ENCODE results near the gene RERE.

The RERE gene

DNA sequence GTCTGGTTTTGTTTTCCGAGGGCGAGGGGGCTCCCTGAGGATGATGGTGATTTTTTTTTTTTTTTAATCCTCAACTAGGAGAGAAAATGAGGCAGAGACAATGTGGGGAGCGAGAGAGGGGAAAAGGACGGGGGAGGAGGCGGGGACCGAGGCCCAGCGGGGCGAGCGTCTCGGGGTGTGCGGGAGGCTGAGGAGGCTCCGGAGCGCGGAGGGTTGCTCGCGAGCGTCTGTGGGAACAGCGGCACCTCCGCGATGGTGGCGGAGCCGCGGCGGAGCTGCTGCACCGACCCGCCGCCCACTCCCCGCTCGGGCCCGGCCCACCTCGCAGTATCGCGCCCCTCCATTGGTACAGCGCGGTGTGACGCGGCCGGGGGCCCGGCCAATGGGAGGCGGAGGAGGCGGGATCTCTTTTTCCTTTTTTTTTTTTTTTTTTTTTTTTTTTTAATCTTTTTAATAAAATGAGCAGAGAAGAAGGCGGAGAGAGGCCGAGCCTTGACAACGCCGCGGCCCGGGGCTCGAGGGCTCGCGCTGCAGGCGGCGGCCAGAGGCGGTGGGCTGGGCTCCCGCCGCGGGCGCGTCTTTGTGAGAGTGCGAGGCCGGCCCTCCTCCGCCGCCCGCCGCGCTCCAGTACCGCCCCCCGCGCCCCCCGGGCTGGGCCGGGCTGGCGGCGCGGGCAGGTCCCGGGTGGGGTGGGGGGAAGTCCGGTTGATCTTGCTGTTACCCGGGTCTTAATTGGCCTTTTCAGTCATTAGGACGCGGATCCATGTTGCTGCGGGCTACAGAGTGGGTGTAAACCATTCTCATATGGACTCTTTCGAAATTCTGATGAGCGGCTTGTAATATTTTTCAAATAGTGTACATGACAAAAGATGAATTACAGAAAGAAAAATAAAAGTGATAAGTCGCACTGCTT, at the start of gene RERE:
Gene RERE, minus strand, starts transcription at position 229 of the 913 bp plus-strand sequence.
- peak within 1 kb of the TSS; percentile 99 for H3K4me3 ChIP-seq (ENCODE audit: low read depth, low read length)
- H3K4me1 ChIP-seq (ENCODE audit: control insufficient read depth, insufficient read depth, low read length): peaks cover 42% of the 10 kb centered on the region
- H3K36me3 ChIP-seq (ENCODE audit: control insufficient read depth, insufficient read depth, low read length): no peaks in the 10 kb centered on the region
- H3K9ac ChIP-seq (ENCODE audit: low read length): peak within 1 kb of the TSS; percentile 96
- no peaks in the 10 kb centered on the region for H3K27me3 ChIP-seq (ENCODE audit: control insufficient read depth, insufficient read depth, low read length)
- H3K27ac ChIP-seq (ENCODE audit: low read depth, low read length): peak within 1 kb of the TSS; percentile 97
- H3K9me3 ChIP-seq (ENCODE audit: control insufficient read depth, insufficient read depth, low read depth, low read length): no peaks in the 10 kb centered on the region

DNA sequence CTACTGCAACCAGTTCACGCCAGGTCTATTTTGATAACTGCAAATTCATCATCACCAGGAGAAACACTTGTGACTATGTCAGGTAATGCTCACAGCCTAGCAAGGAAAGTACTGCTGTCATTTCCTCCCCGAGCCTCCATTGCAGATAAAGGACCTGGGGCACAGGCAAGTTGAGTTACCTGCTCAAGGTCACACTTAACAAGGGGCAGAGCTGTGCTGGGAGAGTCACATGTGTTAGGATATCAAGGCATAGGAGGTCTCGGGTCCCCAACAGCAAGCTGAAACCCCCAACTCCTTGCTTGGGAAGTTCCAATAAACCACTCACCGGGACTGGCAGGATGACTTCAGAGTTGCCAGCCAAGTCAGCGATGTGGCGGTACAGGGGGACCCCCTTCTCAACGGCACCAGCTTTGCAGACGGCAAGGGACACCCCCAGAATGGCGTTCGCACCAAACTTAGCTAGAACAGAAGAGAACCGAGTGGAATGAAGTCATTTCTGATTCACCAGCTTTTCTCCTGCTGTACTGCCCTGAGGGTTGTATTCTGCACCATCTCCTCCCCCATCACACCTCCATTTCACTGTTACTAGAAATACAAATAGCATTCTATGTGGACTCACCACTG, 49.5 kb upstream of the RERE start:
- Histone ChIP-seq H3K36me3 (ENCODE audit: control insufficient read depth, insufficient read depth, low read length) (peaks cover 100% of the 10 kb centered on the region), H3K27ac (ENCODE audit: low read depth, low read length) (no peak overlapping the region), H3K4me1 (ENCODE audit: control insufficient read depth, insufficient read depth, low read length) (peaks cover 10% of the 10 kb centered on the region; the same call in 1 of the 2 replicates), H3K9ac (ENCODE audit: low read length) (no peak overlapping the region), H3K9me3 (ENCODE audit: control insufficient read depth, insufficient read depth, low read depth, low read length) (no peaks in the 10 kb centered on the region), H3K4me3 (ENCODE audit: low read depth, low read length) (no peak overlapping the region), H3K27me3 (ENCODE audit: control insufficient read depth, insufficient read depth, low read length) (no peaks in the 10 kb centered on the region)

DNA sequence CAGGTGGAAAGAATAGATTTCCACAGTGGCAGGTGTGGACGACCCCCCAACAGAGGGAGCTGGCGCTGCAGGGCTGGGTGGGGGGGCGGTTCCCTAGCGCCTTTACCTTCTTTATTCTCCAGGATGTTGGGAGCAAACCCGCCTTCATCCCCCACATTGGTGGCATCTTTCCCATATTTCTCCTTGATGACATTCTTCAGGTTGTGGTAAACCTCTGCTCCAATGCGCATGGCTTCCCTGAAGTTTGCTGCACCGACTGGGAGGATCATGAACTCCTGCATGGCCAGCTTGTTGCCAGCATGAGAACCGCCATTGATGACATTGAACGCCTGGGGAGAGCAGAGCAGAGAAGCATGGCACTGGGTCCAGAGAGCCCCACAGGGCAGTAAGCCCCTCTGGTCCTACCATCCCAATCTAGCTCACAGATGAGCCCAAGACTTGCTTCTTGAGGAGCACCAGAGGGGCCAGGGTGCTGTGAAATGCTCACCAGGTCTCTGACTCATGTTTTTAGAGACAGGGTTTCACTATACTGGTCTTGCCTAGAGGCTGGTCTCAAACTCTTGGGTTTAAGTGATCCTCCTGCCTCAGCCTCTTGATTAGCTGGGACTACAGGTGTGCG, 48.8 kb upstream of the RERE start:
- no peak overlapping the region for H3K4me3 ChIP-seq (ENCODE audit: low read depth, low read length)
- no peak overlapping the region for H3K9ac ChIP-seq (ENCODE audit: low read length)
- H3K4me1 ChIP-seq (ENCODE audit: control insufficient read depth, insufficient read depth, low read length): peaks cover 6% of the 10 kb centered on the region; the same call in 1 of the 2 replicates
- no peak overlapping the region for H3K27ac ChIP-seq (ENCODE audit: low read depth, low read length)
- H3K9me3 ChIP-seq (ENCODE audit: control insufficient read depth, insufficient read depth, low read depth, low read length): no peaks in the 10 kb centered on the region
- H3K27me3 ChIP-seq (ENCODE audit: control insufficient read depth, insufficient read depth, low read length): no peaks in the 10 kb centered on the region
- H3K36me3 ChIP-seq (ENCODE audit: control insufficient read depth, insufficient read depth, low read length): peaks cover 100% of the 10 kb centered on the region

DNA sequence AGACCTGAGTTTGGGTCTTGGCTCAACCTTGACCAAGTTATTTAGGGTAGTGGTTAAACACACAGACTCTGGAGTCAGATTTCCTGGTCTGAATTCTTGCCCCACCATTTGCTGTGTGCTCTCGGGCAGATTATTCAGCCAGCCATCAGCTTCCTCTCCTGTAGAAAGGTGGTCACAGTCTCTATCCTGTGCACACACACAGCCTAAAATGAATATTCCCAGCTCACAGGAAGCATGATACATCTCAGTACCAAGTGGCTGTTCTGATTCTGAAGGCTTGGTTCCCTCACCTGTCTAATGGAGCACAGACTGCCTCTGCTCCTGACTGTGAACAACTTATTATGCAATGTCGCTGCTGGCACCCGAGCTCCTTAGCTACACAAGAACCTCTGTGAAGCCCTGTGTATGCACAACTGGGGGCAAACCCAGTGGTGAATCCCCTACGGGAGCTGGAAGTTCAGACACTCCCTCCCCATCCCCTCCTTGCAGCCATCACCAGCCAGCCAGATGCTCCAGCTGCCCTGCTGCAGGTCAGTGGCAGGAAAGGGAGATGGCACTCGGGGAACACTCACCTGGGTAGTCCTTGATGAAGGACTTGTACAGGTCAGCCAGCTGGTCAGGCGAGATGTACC, 47.4 kb upstream of the RERE start:
- Histone ChIP-seq H3K27ac (ENCODE audit: low read depth, low read length) (no peak overlapping the region), H3K27me3 (ENCODE audit: control insufficient read depth, insufficient read depth, low read length) (no peaks in the 10 kb centered on the region), H3K4me3 (ENCODE audit: low read depth, low read length) (no peak overlapping the region), H3K9me3 (ENCODE audit: control insufficient read depth, insufficient read depth, low read depth, low read length) (no peaks in the 10 kb centered on the region), H3K9ac (ENCODE audit: low read length) (no peak overlapping the region), H3K4me1 (ENCODE audit: control insufficient read depth, insufficient read depth, low read length) (0 out of 2 replicates have a peak, but pooled peaks cover 6% of the 10 kb centered on the region), H3K36me3 (ENCODE audit: control insufficient read depth, insufficient read depth, low read length) (peaks cover 99% of the 10 kb centered on the region)

DNA sequence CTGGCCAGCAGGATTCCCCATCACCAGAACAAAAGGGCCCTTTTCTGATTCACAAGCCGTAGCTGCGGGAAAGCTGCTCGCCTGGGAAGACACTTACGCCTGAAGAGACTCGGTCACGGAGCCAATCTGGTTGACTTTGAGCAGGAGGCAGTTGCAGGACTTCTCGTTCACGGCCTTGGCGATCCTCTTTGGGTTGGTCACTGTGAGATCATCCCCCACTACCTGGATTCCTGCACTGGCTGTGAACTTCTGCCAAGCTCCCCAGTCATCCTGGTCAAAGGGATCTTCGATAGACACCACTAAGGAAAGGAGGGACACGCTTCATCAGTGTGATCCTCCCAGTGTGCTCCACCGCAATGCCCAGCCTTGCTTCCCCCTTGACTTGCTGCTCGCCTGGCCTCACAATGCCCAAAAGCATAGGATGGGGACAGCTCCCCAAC, 46.4 kb upstream of the RERE start:
- no peaks in the 10 kb centered on the region for H3K27me3 ChIP-seq (ENCODE audit: control insufficient read depth, insufficient read depth, low read length)
- no peak overlapping the region for H3K9ac ChIP-seq (ENCODE audit: low read length)
- H3K36me3 ChIP-seq (ENCODE audit: control insufficient read depth, insufficient read depth, low read length): peaks cover 99% of the 10 kb centered on the region
- H3K4me3 ChIP-seq (ENCODE audit: low read depth, low read length): no peak overlapping the region
- H3K4me1 ChIP-seq (ENCODE audit: control insufficient read depth, insufficient read depth, low read length): peaks cover 8% of the 10 kb centered on the region; the same call in 1 of the 2 replicates
- no peak overlapping the region for H3K27ac ChIP-seq (ENCODE audit: low read depth, low read length)
- no peaks in the 10 kb centered on the region for H3K9me3 ChIP-seq (ENCODE audit: control insufficient read depth, insufficient read depth, low read depth, low read length)

DNA sequence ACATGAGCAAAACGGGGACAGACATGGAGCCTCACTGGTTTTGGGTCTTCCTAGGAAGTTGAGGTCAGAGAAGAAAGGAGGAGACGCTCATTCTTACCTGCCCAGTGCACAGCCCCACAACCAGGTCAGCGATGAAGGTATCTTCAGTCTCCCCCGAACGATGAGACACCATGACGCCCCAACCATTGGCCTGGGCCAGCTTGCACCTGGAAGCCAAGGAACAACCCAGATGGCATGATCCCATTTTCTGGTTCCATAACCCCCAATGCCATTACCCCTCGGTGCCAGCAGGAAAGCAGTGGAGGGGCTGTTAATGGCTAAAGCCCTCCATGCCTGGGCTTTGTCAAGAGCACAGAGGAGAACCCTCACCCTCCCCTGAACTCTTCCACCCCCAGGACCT, 45.7 kb upstream of the RERE start:
- H3K4me3 ChIP-seq (ENCODE audit: low read depth, low read length): no peak overlapping the region
- no peak overlapping the region for H3K27ac ChIP-seq (ENCODE audit: low read depth, low read length)
- H3K9ac ChIP-seq (ENCODE audit: low read length): no peak overlapping the region
- peaks cover 99% of the 10 kb centered on the region for H3K36me3 ChIP-seq (ENCODE audit: control insufficient read depth, insufficient read depth, low read length)
- no peaks in the 10 kb centered on the region for H3K27me3 ChIP-seq (ENCODE audit: control insufficient read depth, insufficient read depth, low read length)
- H3K9me3 ChIP-seq (ENCODE audit: control insufficient read depth, insufficient read depth, low read depth, low read length): no peaks in the 10 kb centered on the region
- peaks cover 14% of the 10 kb centered on the region; the same call in 1 of the 2 replicates for H3K4me1 ChIP-seq (ENCODE audit: control insufficient read depth, insufficient read depth, low read length)

DNA sequence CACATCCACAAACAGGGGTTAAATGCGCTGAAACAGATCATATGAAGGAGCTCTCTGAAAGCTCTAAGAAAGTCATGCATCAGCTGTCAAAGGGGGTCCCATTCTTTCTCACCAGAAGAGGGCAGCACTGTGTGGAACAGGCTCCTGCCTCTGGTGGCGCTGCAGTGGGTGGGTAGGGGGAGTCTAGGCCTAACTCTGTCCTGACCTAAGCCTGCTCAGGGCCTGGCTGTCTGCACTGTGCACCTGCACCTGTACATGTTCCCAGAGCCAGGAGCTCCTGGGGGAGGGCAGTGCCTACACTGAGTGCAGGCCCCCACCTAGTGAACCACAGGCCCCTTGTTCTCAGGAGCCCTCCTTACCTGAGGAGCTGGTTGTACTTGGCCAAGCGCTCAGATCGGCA, 45.1 kb upstream of the RERE start:
- Histone ChIP-seq H3K27me3 (ENCODE audit: control insufficient read depth, insufficient read depth, low read length) (no peaks in the 10 kb centered on the region), H3K4me3 (ENCODE audit: low read depth, low read length) (no peak overlapping the region), H3K36me3 (ENCODE audit: control insufficient read depth, insufficient read depth, low read length) (peaks cover 99% of the 10 kb centered on the region), H3K9me3 (ENCODE audit: control insufficient read depth, insufficient read depth, low read depth, low read length) (no peaks in the 10 kb centered on the region), H3K9ac (ENCODE audit: low read length) (no peak overlapping the region), H3K4me1 (ENCODE audit: control insufficient read depth, insufficient read depth, low read length) (peaks cover 18% of the 10 kb centered on the region; the same call in 1 of the 2 replicates), H3K27ac (ENCODE audit: low read depth, low read length) (no peak overlapping the region)

DNA sequence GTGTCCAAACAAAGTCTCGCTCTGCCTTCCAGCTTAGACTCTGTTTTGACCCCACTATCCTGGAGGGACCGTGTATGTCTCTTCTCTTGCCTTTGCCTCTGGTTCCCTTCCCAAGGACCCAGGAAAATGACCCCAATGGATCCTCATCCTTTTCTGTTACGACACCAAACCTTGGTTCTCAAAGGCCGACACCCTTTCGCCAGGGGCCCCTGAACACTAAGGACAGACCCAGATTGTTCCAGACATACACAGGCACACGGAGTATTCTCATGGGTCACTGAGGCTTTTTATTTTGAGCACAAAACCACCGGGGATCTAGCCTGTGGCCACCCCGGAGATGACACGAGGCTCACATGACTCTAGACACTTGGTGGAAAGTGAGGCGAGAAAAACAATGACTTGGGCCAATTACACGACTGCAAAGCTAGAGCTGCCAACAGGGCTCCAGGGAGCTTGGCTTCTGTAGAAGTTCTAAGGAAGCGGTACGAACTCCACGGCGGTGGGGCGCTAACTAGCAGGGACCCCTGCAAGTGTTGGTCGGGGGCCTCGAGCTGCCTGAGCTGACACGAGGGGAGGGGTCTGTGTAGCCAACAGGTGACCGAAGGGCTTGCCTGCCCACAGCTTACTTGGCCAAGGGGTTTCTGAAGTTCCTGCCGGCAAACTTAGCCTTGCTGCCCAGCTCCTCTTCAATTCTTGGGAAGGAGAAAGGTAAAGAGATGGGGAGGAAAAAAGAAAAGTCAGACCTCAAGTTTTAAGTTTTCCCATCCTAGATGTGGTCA, 43.5 kb upstream of the RERE start:
- H3K27me3 ChIP-seq (ENCODE audit: control insufficient read depth, insufficient read depth, low read length): no peaks in the 10 kb centered on the region
- peaks cover 95% of the 10 kb centered on the region for H3K36me3 ChIP-seq (ENCODE audit: control insufficient read depth, insufficient read depth, low read length)
- no peak overlapping the region for H3K4me3 ChIP-seq (ENCODE audit: low read depth, low read length)
- peaks cover 18% of the 10 kb centered on the region; the same call in 1 of the 2 replicates for H3K4me1 ChIP-seq (ENCODE audit: control insufficient read depth, insufficient read depth, low read length)
- no peaks in the 10 kb centered on the region for H3K9me3 ChIP-seq (ENCODE audit: control insufficient read depth, insufficient read depth, low read depth, low read length)
- no peak overlapping the region for H3K9ac ChIP-seq (ENCODE audit: low read length)
- H3K27ac ChIP-seq (ENCODE audit: low read depth, low read length): no peak overlapping the region

DNA sequence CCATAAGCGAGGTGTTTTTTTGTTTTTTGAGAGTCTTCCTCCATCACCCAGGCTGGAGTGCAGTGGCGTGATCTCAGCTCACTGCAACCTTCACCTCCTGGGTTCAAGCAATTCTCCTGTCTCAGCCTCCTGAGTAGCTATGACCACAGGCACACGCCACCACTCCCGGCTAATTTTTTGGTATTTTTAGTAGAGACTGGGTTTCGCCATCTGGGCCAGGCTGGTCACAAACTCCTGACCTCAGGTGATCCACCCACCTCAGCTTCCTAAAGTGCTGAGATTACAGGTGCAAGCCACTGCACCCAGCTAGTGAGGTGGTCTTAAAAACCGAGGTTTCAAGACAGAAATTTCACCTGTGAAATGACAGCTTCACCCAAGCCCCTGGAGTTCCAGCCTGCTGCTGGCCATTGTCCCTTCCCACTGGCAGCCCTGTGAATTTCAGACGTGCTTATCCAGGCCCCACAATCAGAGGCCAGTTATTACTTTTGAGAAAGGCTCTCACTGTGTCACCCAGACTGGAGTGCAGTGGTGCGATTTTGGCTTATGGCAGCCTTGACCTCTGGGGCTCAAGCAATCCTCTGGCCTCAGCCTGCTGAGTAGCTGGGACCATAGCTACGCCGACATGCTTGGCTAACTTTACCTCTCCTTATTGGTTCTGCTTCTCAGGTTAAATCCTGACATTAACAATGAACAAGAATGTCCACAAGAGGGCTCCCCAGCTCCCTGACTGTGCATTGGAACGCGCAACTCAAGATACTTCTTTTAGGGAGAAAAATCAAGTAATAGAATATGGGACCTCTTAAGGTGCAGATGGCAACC, 41.7 kb upstream of the RERE start:
- peaks cover 77% of the 10 kb centered on the region for H3K36me3 ChIP-seq (ENCODE audit: control insufficient read depth, insufficient read depth, low read length)
- H3K4me3 ChIP-seq (ENCODE audit: low read depth, low read length): no peak overlapping the region
- no peak overlapping the region for H3K9ac ChIP-seq (ENCODE audit: low read length)
- no peaks in the 10 kb centered on the region for H3K27me3 ChIP-seq (ENCODE audit: control insufficient read depth, insufficient read depth, low read length)
- H3K4me1 ChIP-seq (ENCODE audit: control insufficient read depth, insufficient read depth, low read length): peaks cover 13% of the 10 kb centered on the region; the same call in 1 of the 2 replicates
- no peak overlapping the region for H3K27ac ChIP-seq (ENCODE audit: low read depth, low read length)
- no peaks in the 10 kb centered on the region for H3K9me3 ChIP-seq (ENCODE audit: control insufficient read depth, insufficient read depth, low read depth, low read length)

All from HUES6 (cell line).